ENCODE data around the gene TRIM24.

- TF ChIP-seq CTCF (IDR thresholded peaks at IDR 0.05; ENCODE audit: insufficient read depth, low read length) = no peak
- no peak for TF ChIP-seq POLR2AphosphoS5 (IDR thresholded peaks at IDR 0.05; ENCODE audit: low read depth)
- TF ChIP-seq REST (IDR thresholded peaks at IDR 0.05; ENCODE audit: insufficient replicate concordance, low read depth) = no peak
These were observed 95.6 kb downstream of the TRIM24 start for GRCh38 chr7:138555684-138556083.
